Right cardiac atrium (tissue), 5 donors: Measurements from ENCODE around the gene KRTAP9-1. TPM values are rescaled to one million over a fixed set of nuclear protein-coding genes. Genes with fewer than 3 reads are reported as not detected.
"Not testable (repeated sequence)": the region's sequence is repeated elsewhere in the genome, so short reads cannot be mapped to it uniquely, and the experiment has no call there.

ENCODE experiments used
- ATAC-seq, 2 donors: fragments of 200-7000 bp; cut with Tn5 transposase; one replicate each; pipeline versions ENCODE4 v1.8.0 to v1.9.1; 2020; ENCODE audit warnings: moderate library complexity in 2 of 2, mild to moderate bottlenecking in 1 of 2
- DNase-seq, 3 donors: peaks; one replicate each; pipeline ENCODE4 v3.0.0-alpha.2; 2020
- H3K27ac ChIP-seq: one replicate; pipeline ENCODE4 v1.5.1; 2013; ENCODE audit warnings: mild to moderate bottlenecking, low read length, control low read depth, moderate library complexity
- H3K27me3 ChIP-seq: one replicate; pipeline ENCODE4 v1.6.1; 2013; ENCODE audit not compliant: control insufficient read depth, insufficient read depth
- H3K4me1 ChIP-seq: one replicate; pipeline ENCODE4 v1.6.1; 2013; ENCODE audit warnings: low read length; ENCODE audit not compliant: control insufficient read depth, insufficient read depth
- H3K4me3 ChIP-seq: one replicate; pipeline ENCODE4 v1.5.1; 2013; ENCODE audit warnings: low read length, control low read depth
- H3K9me3 ChIP-seq: one replicate; pipeline ENCODE4 v1.6.1; 2013; ENCODE audit warnings: low read length; ENCODE audit not compliant: control insufficient read depth
- WGBS: extraction: QIAGEN DNeasy Blood & Tissue Kit; methylation state at CpG from one replicate; pipeline ENCODE4 v1.1.7; 2013; 5-methylcytosine and 5-hydroxymethylcytosine counted together
- intact Hi-C, 4 donors: fragments of 100-400 bp; cut with DNase I; formaldehyde crosslinking; loops; one replicate each; pipeline versions ENCODE4 v1.11.0 to v1.14.0; 2022 to 2023
- long read RNA-seq, 4 donors: library from polyadenylated mRNA; unstranded; transcript quantifications; one replicate each; pipeline ENCODE4 v2.0.0, GENCODE V29; 2020 to 2021
- polyA plus RNA-seq: library from polyadenylated mRNA; stranded (reverse); fragments of 200-250 nt; gene quantifications from one replicate; pipeline ENCODE4 v1.2.3, GENCODE V29; 2013
- total RNA-seq, 4 donors: library from RNA; stranded (reverse); fragmentation: NEBNext Ultra II Directional; extraction: Animal tissue kit (Norgen Biotek cat#: 25700); gene quantifications; one replicate each; pipeline ENCODE4 v1.2.1, GENCODE V29; 2021
- donor health status: healthy with polysubstance abuse.
- donor health status: DM: no; HTN: yes; CAD: no.
- donor health status: DM: no; HTN: no; CAD: no.
- donor health status: DM: no; HTN: yes; CAD: no; lungs with severe emphysema.
- donor health status: DM: yes; HTN: yes; CAD: no.

The KRTAP9-1 gene
- total RNA-seq: not detected
- not detected for polyA plus RNA-seq
- long read RNA-seq, donor 1: 0 reads
- long read RNA-seq, donor 2: 0 reads
- long read RNA-seq, donor 3: 0 reads
- long read RNA-seq, donor 4: 0 reads

DNA sequence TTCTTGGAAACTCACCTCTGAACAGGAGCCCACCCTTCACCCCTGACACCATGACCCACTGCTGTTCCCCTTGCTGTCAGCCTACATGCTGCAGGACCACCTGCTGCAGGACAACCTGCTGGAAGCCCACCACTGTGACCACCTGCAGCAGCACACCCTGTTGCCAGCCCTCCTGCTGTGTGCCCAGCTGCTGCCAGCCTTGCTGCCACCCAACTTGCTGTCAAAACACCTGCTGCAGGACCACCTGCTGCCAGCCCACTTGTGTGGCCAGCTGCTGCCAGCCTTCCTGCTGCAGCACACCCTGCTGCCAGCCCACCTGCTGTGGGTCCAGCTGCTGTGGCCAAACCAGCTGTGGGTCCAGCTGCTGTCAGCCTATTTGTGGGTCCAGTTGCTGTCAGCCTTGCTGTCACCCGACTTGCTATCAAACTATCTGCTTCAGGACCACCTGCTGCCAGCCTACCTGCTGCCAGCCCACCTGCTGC lies at the start of gene KRTAP9-1:
KRTAP9-1 (plus strand) TSS at position 51 of the 482 bp plus-strand sequence; CDS start at position 51, 0 bp downstream.
- H3K27me3 ChIP-seq, H3K9me3 ChIP-seq, H3K27ac ChIP-seq, intact Hi-C loops, H3K4me3 ChIP-seq, H3K4me1 ChIP-seq, DNase-seq, ATAC-seq: not testable (repeated sequence)
- WGBS: 79% methylated on average over 1 of the region's 1 CpG

DNA sequence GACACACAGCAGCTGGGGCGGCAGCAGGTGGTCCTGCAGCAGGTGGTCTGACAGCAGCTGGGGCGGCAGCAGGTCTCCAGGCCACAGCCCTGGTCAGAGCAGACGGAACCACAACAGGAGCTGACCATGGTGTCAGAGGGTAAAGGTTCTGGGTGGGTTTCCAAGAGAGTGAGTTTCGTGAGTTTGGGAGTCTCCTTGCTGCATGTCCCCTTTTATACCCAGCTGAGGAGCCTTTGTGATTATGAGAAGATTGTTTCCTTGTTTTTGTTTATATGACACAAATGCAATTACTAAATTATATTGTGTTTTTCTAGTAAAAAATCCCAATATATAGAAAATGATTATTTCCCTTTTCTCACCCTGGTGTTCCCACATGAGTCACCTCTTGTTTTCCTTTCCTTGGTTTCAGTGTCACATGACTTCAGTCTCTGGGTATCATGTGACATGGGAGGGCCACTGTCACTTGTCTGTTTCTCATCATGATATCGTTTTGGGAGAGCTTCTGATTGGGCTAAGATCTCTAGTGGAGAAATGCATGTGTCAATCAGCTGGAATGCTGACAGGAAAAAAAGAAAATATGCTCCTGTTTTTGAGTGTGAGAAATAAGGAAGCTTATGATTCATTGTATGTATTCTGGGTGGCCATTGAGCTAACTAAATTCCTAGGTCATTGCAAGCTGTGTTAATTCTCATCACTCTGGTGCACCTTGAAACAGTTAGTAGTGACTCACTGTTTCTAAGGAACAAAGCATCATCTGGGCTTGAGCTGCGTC lies 49.1 kb upstream of the KRTAP9-1 start, which contains the start of gene KRTAP4-6:
KRTAP4-6 (minus strand) TSS at position 185 of the 772 bp plus-strand sequence; CDS start at position 128, 57 bp downstream.
- Histone ChIP-seq H3K27me3 (no peaks in the 10 kb centered on the region), H3K4me1 (no peaks in the 10 kb centered on the region), H3K9me3 (peaks cover 3% of the 10 kb centered on the region), H3K27ac (no peak within 1 kb of the TSS), H3K4me3 (no peak within 1 kb of the TSS)
- ATAC-seq: no peak
- intact Hi-C loops: no loop called here
- no peak for DNase-seq
- 86% methylated on average over 6 of the region's 6 CpGs for WGBS

- H3K4me1 ChIP-seq: no peaks in the 10 kb centered on the region
- H3K9me3 ChIP-seq: peaks cover 3% of the 10 kb centered on the region
- no peak overlapping the region for H3K4me3 ChIP-seq
- no peak for DNase-seq
- no peak overlapping the region for H3K27ac ChIP-seq
- no peak for ATAC-seq
- H3K27me3 ChIP-seq: no peaks in the 10 kb centered on the region
- intact Hi-C loops: no loop called here
These were observed 48.3 kb upstream of the KRTAP9-1 start for GRCh38 chr17:41141361-41141760.

DNA sequence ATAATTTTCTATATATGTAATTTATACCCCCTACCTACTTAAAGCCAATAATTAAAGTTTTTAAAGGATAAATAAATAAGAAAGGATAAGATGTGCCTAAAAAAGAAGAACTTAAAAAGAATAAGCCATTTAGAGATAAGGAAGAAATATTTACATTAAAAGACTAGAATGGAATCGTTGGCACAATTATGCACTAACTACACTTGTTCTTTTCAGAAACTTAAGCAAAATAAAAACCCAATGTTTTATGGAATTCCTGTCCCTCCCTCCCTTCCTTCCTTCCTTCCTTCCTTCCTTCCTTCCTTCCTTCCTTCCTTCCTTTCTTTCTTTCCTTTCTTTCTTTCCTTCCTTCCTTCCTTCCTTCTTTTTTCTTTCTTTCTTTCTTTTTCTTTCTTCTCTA lies 44.8 kb upstream of the KRTAP9-1 start:
- Histone ChIP-seq H3K9me3 (peaks cover 3% of the 10 kb centered on the region), H3K4me3 (no peak overlapping the region), H3K4me1 (no peaks in the 10 kb centered on the region), H3K27ac (no peak overlapping the region), H3K27me3 (no peaks in the 10 kb centered on the region)
- intact Hi-C loops: no loop called here
- no peak for ATAC-seq
- no peak for DNase-seq
- WGBS: 88% methylated on average over 1 of the region's 1 CpG

DNA sequence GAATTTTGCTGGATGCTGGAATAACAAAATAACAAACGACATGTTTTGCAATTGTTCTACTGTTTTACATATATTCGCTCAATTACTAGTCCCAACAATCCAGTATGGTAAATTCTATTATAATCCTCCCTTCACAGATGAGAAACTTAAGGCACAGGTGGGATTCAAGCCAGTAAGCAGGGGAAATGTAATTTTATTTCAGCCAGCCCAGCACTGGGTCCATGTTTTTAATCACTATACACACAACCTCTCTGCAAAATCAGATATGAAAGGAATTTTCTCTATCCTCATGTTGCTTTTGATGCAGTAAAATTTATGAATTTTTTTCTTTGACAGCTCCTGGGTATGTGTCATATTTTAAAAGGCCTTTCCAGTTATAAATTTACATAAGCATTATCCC lies 44.4 kb upstream of the KRTAP9-1 start:
- Histone ChIP-seq H3K4me3 (no peak overlapping the region), H3K9me3 (peaks cover 2% of the 10 kb centered on the region), H3K27ac (no peak overlapping the region), H3K27me3 (no peaks in the 10 kb centered on the region), H3K4me1 (no peaks in the 10 kb centered on the region)
- DNase-seq: no peak
- intact Hi-C loops: no loop called here
- ATAC-seq: no peak
- 83% methylated on average over 2 of the region's 2 CpGs for WGBS

DNA sequence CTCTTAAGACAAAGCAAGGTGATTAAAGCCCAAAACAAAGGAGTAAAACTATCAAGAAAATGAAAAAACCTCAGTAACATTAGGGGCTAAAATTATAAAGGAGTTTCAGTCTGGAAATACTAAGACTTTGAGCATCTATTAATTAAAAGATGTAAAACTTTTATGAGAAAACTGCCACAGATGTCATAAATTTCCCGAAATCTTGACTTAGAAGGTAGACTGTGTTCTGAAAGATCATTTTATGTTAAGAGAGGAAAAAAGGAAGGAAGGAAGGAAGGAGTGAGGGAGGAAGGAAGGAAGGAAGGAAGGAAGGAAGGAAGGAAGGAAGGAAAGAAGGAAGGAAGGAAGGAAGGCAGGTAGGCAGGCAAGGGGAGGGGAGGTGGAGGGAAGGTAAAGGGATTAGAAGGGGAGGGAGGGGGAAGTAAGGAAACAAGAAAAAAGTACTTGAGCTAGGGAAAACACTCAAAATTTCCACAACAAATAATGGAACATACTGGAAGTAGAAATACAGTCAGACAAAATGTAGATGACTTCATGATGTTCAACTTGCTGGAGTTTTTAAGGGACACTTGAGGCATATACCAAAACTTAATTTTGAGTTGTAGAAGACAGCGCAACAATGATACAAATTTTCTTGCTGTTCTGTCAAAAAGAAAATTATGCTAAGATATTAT lies 42.0 kb upstream of the KRTAP9-1 start:
- ATAC-seq (no peak), DNase-seq (no peak)
- intact Hi-C loops: no loop called here
- 89% methylated on average over 2 of the region's 2 CpGs for whole genome bisulfite sequencing
- no peaks in the 10 kb centered on the region for H3K27me3 ChIP-seq
- no peaks in the 10 kb centered on the region for H3K4me1 ChIP-seq
- no peaks in the 10 kb centered on the region for H3K9me3 ChIP-seq
- H3K4me3 ChIP-seq: no peak overlapping the region
- no peak overlapping the region for H3K27ac ChIP-seq

GRCh38 chr17:41148971-41149651 lies 40.6 kb upstream of the KRTAP9-1 start:
- H3K27ac ChIP-seq, intact Hi-C loops, H3K27me3 ChIP-seq, H3K4me1 ChIP-seq, H3K4me3 ChIP-seq, ATAC-seq, H3K9me3 ChIP-seq, DNase-seq: not testable (repeated sequence)
- WGBS: 70% methylated on average over 10 of the region's 10 CpGs

DNA sequence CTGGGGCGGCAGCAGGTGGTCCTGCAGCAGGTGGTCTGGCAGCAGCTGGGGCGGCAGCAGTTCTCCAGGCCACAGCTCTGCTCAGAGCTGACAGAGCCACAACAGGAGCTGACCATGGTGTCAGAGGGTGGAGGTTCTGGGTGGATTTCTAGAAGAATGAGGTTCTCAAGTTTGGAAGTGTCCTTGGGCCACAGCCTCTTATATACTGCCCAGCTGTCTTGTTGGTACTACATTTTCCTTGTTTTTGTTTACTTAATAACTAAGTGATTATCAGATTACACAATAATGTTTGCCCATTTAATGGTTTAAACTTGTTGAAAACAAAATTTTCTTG lies 40.1 kb upstream of the KRTAP9-1 start, which contains the start of gene KRTAP4-5:
KRTAP4-5 (minus strand) TSS at position 174 of the 334 bp plus-strand sequence; CDS start at position 116, 58 bp downstream.
- no peaks in the 10 kb centered on the region for H3K27me3 ChIP-seq
- no peak within 1 kb of the TSS for H3K27ac ChIP-seq
- H3K9me3 ChIP-seq: no peaks in the 10 kb centered on the region
- DNase-seq: no peak
- no peak for ATAC-seq
- 51% methylated on average over 2 of the region's 2 CpGs for WGBS
- H3K4me1 ChIP-seq: no peaks in the 10 kb centered on the region
- H3K4me3 ChIP-seq: no peak within 1 kb of the TSS
- intact Hi-C loops: no loop called here

GRCh38 chr17:41150026-41150425 lies 39.7 kb upstream of the KRTAP9-1 start:
- no peak overlapping the region for H3K27ac ChIP-seq
- H3K4me3 ChIP-seq: no peak overlapping the region
- no peak for ATAC-seq
- no peaks in the 10 kb centered on the region for H3K4me1 ChIP-seq
- 78% methylated on average over 4 of the region's 4 CpGs for WGBS
- no peak for DNase-seq
- H3K27me3 ChIP-seq: no peaks in the 10 kb centered on the region
- H3K9me3 ChIP-seq: no peaks in the 10 kb centered on the region
- intact Hi-C loops: no loop called here

GRCh38 chr17:41151525-41151924 lies 38.2 kb upstream of the KRTAP9-1 start:
- H3K27ac ChIP-seq: no peak overlapping the region
- no peaks in the 10 kb centered on the region for H3K27me3 ChIP-seq
- intact Hi-C loops: no loop called here
- ATAC-seq (no peak), DNase-seq (no peak)
- H3K4me1 ChIP-seq: no peaks in the 10 kb centered on the region
- no peaks in the 10 kb centered on the region for H3K9me3 ChIP-seq
- 60% methylated on average over 2 of the region's 2 CpGs for WGBS
- H3K4me3 ChIP-seq: no peak overlapping the region

GRCh38 chr17:41153856-41154255 lies 35.8 kb upstream of the KRTAP9-1 start:
- Histone ChIP-seq H3K27me3 (no peaks in the 10 kb centered on the region), H3K27ac (no peak overlapping the region), H3K9me3 (no peaks in the 10 kb centered on the region), H3K4me3 (no peak overlapping the region), H3K4me1 (no peaks in the 10 kb centered on the region)
- intact Hi-C loops: no loop called here
- ATAC-seq (no peak), DNase-seq (no peak)
- WGBS: 3% methylated on average over 2 of the region's 2 CpGs
